GM12872 (cell line): ENCODE results near the gene DSCAM.

ENCODE experiments used
- TF ChIP-seq, protein P1 (sequence below): IDR thresholded peaks from 3 replicates; pipeline ENCODE4 v1.5.1; 2011; ENCODE audit warnings: low read depth, mild to moderate bottlenecking, low read length, moderate library complexity; ENCODE audit not compliant: insufficient read depth

The DSCAM gene

DNA sequence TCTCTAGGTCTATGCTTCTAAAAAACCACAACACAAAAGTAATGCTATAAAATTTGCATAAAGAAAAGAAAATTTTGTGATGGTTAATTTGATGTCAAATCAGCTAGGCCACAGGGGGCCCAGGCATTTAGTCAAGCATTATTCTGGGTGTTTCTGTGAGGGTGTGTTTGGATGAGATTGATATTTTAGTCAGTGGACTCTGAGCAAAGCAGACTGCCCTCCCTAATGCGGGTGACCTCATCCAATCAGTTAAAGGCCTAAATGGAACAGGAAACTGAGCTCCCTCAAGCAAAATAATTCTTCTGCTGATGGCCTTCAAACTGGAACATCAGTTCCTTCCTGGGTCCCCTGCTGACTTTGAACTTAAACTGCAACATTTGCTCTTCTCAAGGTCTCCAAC lies 358.0 kb downstream of the DSCAM start:
- TF ChIP-seq, protein P1, sequence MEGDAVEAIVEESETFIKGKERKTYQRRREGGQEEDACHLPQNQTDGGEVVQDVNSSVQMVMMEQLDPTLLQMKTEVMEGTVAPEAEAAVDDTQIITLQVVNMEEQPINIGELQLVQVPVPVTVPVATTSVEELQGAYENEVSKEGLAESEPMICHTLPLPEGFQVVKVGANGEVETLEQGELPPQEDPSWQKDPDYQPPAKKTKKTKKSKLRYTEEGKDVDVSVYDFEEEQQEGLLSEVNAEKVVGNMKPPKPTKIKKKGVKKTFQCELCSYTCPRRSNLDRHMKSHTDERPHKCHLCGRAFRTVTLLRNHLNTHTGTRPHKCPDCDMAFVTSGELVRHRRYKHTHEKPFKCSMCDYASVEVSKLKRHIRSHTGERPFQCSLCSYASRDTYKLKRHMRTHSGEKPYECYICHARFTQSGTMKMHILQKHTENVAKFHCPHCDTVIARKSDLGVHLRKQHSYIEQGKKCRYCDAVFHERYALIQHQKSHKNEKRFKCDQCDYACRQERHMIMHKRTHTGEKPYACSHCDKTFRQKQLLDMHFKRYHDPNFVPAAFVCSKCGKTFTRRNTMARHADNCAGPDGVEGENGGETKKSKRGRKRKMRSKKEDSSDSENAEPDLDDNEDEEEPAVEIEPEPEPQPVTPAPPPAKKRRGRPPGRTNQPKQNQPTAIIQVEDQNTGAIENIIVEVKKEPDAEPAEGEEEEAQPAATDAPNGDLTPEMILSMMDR = no peak

DNA sequence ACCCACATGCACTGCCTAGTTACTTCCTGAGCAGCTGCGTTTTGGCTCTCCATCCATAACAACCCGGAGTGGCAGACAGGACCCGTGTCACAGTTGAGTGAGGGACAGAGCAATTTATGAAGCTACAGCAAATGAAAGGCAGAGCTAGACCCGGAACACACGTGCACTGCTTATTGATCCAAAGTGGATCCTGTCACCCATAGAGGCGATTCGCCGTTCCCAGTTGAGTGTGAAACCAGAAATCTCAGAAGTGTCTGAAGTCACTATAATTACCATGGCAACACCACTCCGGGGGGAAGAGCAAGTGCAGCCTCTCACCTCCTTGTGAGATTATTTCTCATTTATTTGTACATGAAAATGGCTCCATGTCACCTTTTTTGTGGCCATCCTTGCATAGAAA lies 365.2 kb downstream of the DSCAM start:
- TF ChIP-seq, protein P1 = no peak

DNA sequence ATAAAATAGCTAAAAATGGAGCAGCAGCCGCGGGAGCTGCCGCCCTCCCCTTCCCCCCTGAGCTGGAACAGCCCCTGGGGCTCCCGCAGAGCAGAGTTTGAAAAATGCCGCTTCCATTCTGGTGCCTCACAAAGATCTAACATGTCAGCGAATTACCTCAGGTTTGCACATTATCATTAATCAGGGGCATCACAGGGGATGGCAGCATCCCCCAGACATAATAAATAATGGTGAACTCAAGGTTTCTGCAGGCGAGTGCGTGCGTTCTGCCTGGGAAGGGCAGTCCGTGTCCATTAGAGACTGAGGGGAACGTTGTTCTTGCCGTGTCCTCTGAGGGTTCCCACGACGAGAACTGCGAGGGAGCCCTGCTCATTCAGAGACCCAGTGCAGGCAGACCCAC lies 372.4 kb downstream of the DSCAM start:
- TF ChIP-seq, protein P1 = no peak

DNA sequence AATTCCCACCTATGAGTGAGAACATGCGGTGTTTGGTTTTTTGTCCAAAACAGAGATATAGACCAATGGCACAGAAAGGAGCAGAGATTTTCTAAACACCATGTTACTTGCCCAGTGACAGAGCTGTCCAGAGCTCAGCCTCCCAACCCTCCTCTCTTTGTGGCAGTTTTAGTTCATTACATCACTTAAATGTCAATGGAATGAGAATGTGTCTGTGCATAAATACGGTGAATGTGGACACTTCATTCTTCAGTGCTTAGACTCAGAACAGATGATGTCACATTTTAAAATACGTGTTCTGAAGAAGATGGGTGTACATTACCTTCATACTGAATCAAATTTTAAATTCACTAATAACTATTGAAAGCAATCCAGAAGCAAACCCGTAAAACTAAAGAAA lies 374.9 kb downstream of the DSCAM start:
- TF ChIP-seq, protein P1 = no peak

DNA sequence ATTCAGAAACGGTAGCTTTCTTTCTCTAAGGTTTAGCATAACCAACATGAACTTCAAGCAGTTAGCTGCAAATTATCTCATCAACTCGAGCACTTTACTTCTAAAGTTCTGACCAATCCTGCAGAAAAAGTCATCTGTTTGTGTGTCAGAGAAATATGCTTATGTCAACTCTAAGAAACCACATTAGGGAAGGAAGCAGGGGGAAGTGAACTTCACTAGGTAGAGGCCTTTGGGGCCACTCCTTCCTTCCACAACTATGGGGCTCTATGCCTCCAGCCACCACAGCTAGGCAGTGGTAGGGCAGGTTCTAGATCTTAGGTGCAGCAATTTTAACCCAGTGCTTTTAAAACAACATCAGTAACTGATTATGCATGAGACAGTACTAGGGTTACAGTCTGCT lies 375.9 kb downstream of the DSCAM start:
- TF ChIP-seq, protein P1 = no peak

DNA sequence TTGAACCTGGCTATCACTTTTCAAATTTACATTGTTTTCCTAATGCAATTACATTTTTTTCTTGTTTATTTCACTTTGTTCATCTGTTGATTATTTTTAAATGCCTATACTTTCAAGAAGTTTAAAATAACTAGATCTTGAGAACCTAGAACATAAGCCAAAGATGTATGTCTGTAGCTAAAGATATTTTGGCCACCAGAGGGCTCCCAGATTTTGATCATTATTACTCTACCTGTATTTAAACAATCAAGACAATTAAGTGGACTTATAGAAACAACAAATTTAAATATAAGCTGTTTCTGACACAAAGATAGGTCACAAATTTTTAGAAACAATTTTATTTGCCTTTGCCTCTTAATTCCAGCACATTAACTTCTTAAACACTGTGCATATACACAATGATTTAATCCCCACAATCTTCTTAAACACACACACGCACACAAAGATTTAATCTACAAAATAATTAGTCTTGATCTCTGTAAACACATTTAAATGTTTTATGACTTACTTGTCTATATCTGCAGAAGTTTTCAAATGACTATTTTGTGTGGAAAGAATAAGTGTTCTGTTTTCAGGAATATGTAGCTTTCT lies 380.0 kb downstream of the DSCAM start:
- TF ChIP-seq, protein P1 = no peak

DNA sequence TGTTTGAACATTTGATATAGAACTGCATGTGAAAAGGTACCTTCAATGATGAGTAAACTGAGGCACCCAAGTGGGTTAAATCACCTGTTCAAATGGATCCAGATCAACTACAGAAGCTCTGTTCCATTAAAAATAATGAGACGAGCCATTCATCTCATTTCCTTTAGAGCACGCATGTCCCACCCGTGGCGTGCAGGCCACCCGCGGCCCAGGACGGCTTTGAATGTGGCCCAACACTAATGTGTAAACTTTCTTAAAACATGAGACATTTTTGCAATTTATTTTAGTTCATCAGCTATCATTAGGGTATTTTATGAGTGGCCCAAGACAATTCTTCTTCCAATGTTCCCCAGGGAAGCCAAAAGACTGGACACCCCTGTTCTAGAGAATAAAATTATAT lies 381.6 kb downstream of the DSCAM start:
- TF ChIP-seq, protein P1 = no peak
